Fibroblast of pulmonary artery (primary cell): Measurements from ENCODE around the gene TCEAL9.

Experiments
- DNase-seq: peaks from one replicate; pipeline ENCODE4 v3.0.0-alpha.2; 2010; ENCODE audit warnings: low read depth
- H3K4me3 ChIP-seq: replicated peaks from 2 replicates; pipeline ENCODE4 v1.5.1; 2011; ENCODE audit warnings: low read depth, mild to moderate bottlenecking, control low read depth, low read length, moderate library complexity
- TF ChIP-seq, protein P1 (sequence below): IDR thresholded peaks from 2 replicates; pipeline ENCODE4 v1.5.1; 2011; ENCODE audit warnings: mild to moderate bottlenecking, control low read depth, low read length, inconsistent platforms; ENCODE audit errors: missing control alignments

Gene TCEAL9

DNA sequence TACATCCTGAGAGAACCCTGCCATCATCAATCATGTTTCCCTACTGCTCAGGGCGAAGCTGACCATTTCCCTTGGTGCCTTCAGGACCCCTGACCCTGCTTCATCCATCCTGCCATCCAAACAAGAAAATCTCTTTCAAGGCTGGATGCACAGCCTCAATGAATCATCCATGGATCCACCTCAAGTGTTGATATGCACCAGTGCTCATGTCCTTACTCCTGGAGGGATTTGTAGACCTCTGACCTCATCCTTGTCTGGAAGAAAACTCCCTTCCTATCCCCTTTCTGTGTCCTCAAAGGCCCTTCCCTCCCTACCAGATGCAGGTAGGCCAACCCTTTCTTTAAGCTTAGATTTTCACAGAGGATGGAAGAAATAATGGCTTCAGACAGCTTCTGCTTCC is 44.6 kb downstream of the TCEAL9 start:
- TF ChIP-seq, protein P1, sequence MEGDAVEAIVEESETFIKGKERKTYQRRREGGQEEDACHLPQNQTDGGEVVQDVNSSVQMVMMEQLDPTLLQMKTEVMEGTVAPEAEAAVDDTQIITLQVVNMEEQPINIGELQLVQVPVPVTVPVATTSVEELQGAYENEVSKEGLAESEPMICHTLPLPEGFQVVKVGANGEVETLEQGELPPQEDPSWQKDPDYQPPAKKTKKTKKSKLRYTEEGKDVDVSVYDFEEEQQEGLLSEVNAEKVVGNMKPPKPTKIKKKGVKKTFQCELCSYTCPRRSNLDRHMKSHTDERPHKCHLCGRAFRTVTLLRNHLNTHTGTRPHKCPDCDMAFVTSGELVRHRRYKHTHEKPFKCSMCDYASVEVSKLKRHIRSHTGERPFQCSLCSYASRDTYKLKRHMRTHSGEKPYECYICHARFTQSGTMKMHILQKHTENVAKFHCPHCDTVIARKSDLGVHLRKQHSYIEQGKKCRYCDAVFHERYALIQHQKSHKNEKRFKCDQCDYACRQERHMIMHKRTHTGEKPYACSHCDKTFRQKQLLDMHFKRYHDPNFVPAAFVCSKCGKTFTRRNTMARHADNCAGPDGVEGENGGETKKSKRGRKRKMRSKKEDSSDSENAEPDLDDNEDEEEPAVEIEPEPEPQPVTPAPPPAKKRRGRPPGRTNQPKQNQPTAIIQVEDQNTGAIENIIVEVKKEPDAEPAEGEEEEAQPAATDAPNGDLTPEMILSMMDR: no peak
- H3K4me3 ChIP-seq: no peak overlapping the region
- DNase-seq: no peak

DNA sequence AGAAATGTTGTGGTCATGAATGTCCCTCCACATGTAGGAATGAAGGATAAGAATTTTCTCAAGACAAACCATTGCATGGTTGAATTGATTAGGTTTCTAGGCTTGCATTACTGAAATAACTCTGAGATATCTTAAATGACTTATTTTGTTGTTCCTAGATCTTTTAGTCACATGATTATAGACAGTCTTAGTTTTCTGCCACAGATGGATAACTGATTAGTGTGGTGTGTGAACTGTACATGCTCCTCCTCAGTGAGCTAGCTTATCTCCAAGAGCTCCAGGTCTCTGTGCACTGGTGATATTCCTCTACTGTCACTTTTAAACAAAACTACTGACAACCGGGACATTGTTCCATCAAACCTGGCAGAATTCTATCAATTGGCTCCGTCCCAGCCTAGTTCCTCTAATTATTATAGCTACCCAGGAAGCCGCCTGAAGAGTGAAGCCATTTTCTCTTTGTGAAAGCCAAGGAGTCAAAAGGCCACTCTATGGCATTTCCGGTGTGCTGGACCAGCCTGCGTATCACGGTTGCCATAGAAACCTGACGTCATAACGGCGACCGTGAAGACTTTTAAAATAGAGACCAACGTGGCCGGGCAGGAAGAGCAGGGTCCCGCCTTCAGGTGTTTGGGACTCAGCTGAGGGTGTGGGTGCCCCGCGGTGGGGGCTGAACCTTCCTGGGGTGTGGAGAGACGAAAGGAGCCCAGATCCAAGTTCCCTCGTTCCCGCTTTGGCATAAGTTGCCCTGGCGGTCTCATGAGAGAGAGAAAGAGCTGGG is 48.1 kb downstream of the TCEAL9 start:
- peak; percentile 95 for DNase-seq
- H3K4me3 ChIP-seq: peak overlapping the region; percentile 60
- TF ChIP-seq, protein P1: no peak

DNA sequence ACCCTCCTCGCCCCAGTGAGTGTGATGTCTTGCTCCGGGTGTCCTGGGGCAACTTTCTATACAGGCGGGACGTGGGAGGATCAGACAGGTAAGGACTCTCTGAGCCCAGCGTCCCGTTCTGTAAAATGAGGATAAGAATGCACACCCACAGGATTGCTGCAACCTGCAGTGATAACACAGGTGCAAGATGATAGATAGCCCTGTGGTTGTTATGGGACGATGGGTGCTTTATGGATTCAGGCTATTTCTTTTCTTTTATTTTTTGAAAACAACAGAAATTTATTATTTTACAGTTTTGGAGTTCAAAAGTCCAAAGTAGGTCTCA is 48.7 kb downstream of the TCEAL9 start:
- H3K4me3 ChIP-seq: peak overlapping the region; percentile 60
- TF ChIP-seq, protein P1: no peak
- DNase-seq: no peak

DNA sequence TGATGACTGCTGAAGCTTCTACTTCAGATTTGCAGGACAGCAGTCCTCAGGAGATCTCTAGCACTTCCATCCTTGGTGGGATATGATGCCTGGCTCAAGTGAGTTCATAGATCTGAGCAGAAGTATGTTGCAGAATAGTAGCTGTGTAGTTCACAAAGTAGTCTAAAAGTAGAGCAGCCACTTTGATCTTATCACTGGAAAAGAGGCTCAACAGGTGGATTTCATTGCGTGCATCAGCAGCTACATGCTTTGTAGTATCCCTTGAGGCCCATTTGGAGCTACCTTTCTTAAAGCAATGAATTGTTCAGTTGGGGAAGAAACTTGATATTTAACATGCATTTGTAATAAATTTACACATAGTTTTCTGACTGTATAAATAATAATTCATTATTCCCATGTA is 50.0 kb downstream of the TCEAL9 start:
- no peak overlapping the region for H3K4me3 ChIP-seq
- DNase-seq: no peak
- TF ChIP-seq, protein P1: no peak

DNA sequence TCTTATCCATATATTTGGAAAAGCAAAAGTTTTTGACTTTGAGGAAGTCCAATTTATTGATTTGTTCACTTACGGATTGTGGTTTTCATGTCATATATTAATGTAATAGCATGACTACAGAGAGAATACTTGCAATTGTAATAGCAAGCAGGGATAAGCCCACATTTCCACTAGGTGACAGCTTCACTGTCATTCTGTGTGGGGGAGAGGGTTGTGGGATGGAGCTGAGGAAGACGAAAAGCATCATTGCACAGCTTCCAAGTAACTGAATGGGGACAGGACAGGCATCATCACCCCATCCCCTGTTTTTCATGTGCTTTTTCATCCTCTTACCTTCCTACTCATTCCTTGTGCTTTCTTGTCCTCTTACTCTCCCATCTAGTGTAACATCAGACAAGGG is 51.5 kb downstream of the TCEAL9 start:
- DNase-seq: no peak
- H3K4me3 ChIP-seq: no peak overlapping the region
- TF ChIP-seq, protein P1: no peak
